GM18868 (cell line): Measurements from ENCODE around the gene HSDL1.
A peak's percentile ranks its signal among the peaks of the same experiment; 100 is the strongest.

Experiments
- ATAC-seq: cut with Tn5 transposase; IDR thresholded peaks from one replicate; pipeline ENCODE4 v1.9.1; 2021; ENCODE audit warnings: mild to moderate bottlenecking, moderate library complexity; ENCODE audit not compliant: unreplicated experiment

HSDL1 gene

DNA sequence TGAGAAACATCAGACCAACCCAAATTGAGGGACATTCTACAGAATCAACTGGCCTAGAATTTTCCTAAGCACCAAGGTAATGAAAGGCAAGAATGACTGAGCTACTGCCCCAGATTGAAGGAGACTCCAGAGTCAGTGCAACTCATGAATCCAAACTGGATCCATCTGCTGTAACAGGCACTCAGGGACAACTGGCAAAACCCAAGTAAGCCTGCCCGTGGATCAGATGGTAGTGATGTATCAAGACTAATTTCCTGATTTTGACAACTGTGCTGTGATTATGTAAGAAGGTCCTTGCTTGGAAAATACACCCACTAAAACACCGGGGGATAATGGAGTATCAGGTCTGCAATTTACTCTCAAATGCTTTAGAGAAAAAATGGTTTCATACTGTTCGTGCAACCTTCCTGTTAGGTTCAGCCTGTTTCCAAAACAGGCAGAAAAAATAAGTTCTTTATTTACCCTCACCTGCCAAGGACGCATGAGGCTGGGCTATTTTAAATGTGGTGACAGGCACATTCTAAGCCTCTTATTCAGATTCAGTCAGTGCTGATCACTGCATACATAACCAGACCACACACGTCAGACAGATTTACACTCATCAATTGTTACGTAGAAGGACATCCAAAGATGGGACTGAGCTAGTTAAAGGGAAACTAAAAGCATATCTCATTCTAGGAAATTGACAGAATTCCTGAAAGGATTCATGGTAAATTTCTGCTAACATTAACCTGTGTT lies 35.2 kb downstream of the HSDL1 start:
- ATAC-seq = no peak

DNA sequence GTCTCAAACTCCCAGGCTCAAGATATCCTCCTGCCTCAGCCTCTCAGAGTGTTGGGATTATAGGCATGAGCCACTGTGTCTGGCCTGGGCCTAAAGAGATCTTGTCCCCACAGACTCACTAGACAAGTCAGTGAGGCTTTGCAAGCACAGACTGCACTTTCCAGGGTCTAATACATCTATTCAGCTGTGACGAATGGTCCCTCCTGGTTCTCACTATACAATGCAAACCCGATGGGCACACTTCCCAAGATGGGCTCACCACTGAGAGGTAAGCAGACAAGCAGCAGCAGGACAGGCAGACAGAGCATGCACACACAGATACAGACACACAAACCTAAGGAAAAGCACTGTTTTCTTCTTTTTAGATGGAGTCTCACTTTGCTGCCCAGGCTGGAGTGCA lies 37.1 kb downstream of the HSDL1 start:
- ATAC-seq = no peak

DNA sequence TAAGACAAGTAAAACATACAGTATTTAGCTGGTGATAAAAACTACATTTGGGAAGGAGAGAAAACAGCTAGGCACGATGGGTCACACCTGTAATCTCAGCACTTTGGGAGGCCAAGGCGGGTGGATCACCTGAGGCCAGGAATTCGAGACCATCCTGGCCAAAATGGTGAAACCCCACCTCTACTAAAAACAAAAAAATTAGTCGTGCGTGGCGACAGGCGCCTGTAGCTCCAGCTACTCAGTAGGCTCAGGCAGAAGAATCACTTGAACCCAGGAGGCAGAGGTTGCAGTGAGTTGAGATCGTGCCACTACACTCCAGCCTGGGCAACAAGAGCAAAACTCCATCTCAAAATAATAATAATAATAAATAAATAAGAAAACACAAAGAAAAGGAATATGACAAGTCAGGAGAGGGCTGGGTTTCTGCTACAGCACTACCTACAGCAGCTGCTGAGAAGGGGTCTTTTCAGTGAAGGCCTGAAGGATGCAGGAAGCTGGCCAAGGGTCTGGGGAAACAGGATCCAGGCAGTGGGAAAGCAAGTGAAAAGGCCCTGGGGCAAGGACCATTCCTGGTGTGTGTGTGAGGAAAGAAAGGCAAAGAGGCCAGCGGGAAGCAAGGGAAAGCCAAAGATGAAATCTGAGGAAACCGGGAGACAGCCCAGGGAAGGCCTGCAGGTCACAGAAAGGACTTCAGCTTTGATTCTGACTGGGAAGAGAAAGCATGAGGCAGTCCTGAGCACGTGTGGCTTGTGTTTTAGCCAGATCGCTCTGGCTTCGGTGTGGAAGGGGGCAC lies 38.8 kb downstream of the HSDL1 start:
- no peak for ATAC-seq

DNA sequence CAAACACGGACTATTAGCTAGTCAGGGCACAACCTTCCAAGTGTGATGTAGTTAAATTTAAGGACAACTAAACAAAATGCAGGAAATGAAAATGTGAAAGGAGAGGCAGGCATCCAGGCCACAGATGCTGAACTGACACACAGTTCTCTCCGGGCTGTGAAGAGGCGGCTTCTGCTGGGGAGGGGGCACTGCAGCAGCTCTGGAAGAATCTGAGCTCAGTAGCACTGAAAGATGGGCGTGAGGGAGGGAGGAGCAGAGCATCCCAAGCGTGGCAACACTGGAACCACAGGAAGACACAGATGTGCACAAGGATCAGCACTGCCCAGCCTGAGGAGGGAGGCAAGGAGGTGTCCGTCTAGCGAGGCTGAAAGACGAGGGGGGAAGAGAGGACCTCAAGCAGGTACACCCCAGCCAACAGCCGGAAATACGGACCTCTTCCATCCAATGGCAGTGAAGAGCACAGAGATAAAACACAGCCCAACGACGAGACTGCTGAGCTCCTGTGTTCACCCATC lies 39.6 kb downstream of the HSDL1 start:
- no peak for ATAC-seq

DNA sequence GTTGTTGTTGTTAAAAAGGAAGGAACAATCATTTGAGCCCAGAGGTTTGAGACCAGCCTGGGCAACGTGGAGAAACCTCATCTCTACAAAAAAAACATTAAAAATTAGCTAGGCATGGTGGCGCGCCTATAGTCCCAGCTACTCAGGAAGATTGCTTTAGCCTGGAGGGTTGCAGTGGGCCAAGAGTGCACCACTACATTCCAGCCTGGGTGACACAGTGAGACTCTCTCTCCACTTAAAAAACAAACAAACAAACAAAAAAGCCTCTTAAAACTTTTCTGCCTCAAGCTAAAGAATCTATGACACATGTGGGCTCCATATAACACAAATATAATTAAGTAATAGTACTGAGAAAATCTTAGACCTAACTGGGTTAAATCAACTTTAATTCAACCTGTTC lies 40.7 kb downstream of the HSDL1 start:
- no peak for ATAC-seq

DNA sequence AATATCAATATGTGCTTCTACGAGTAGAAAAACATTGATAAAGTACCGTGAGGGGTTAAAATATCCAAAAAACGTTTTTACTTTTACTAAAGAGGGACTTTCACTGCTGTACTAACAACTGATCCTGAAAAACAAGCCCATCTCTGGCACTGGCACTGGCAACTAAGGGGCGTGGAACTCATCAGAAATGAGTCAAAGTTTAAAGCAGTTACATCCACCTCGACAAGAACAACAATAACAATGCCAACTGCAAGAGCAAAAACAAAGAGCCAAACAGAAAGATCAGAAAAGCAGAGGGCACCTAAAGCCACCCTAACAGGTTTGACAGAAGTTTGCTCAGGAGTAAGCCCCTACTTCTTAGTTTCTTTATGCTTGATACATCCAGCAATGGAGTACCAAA lies 41.3 kb downstream of the HSDL1 start:
- ATAC-seq = no peak

DNA sequence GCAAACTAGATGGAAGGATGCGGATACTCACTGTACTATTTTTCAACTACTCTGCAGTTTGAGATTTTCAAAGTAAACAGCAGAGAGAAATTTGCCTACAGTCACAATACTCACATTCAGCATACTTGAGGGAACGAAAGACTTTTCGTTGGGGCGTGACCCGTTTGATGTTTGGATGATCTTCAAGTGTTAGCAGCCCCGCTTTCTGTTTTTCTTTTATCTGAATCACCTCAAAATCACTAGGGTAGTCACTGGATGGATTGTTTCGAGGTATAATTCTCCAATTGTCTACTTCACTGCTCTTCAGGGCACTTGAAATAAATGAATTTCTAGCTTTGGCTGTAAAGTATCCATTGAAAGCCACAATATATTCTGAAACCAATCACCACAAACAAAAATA lies 46.0 kb downstream of the HSDL1 start:
- no peak for ATAC-seq

DNA sequence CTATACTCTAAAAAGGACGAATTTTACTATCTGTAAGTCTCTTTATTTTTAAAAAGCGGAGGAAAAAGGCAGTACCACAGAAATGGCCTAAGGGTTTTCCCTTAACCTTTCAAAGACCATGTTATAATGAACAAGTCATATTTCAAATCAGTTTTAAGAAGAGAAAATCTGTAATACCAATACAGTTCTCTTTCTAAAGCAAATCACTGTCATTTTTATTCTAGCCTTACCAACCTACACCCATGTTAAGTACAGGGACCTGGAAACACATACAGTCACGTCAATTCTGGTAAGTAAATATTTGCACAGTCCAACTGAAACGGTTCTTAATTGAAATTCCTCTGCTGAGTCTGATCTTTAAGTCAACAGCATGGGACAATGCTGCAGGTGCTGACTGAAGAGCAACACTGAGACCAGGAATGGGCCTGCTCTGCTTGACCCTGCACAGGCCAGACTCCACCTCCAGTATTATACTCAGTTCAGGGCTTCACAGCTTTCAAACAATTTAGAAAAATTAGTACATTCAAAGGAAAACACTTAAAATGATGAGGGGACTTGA lies 48.5 kb downstream of the HSDL1 start:
- ATAC-seq = no peak

DNA sequence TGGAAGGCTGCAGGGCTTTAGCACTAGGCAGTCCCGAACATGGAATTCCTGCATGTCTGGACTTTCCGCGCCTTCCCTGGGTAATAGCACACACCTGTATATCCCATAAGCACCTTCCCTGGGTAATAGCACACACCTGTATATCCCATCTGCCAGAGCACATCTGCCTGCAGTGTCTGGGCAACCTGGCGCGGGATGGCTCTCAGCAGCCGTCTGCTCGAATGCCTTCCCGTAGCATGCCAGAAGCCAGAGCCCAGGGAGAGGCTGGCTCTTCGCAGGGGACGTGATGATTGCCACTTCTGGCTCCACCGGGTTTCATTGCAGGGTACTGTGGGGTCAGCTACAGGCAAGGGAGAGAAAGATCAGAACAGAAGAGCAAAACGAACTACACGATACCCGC lies 49.5 kb downstream of the HSDL1 start:
- ATAC-seq = no peak

DNA sequence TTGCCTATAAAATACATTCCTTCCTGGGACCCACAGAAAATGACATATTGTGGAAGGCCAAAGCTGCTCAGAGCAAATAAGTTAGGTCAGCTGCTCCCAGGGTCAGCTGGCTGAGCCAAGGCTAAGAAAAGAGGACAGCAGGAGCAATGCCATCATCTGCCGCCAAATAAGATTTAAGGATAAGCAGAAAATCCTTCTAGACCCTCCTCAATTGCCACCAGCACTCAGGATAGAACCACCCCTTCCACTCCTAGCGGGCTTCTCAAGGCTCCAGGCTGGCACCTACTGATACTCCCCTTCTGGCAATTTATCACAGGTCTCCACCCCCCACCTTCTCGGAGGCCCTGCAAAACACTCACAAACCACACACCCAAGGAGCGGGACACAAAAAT lies 51.1 kb downstream of the HSDL1 start:
- ATAC-seq = no peak

DNA sequence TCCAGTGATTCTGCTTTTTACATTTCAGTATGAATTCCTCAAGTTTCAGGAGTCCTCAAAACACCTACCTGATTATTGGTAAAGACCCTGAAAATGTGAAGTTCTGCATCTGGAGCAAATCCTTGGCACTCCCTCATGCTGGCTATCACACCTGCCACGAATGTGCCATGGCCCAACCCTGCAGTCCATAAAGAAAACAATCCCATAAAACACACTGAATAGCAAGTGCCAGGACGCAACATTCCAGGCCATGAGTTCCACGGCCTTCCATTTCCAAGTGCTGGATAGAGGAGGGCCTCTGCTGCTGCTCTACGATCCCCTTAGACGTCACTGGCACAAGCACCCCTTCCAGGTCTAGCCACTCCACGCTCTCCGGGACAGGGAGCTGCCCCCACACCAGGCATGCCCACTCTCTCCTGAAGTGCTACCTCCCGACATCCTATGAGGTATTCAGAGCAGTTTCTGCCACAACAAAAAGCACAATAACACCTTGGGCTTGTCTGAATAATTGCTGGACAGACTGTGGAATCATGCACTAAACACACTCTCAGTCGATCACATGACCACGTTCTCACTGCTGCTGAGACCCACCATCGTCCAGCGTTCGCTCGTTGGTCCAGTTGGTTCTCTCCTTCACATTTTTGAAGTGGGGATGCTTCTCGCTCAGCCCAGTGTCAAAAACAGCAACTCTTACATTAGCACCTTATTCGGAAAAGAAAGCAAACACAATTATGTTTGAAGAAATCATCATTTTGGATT lies 51.7 kb downstream of the HSDL1 start:
- no peak for ATAC-seq

DNA sequence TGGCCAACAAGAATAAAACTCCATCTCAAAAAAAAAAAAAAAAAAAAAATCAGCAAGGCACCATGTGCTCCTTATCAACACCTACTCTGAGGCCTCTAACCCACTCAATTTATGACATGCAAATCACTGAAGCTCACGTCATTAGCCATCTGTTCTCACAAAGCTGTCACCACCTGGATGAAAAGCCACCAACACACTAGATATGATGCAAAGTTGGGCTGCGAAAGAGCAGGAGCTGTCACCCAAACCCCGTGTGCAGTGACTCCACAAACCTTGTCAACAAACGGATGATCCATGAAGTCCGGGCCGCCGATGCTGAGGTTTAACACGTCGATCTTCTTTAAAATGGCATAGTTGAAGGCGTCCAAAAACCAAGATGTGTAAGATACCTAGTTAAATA lies 53.5 kb downstream of the HSDL1 start:
- ATAC-seq = no peak

DNA sequence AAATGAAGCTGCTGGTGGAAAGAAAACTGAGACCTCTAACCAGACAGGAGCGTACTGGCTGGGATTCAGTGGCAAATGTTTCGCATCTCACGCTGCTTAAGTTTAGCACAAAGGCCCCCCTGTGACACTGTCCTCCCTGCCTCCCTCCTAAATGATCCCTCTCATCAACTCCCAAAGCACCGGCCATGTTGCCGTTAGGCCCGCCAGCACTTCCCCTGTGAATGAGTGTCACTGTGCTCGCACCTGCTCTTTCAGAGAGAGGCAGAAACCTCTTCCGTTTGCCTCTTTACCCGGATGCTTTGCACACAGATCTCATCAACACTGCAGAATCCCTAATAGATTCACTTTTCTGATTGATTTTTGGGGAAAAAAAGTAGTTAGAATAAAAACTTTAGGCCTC lies 54.8 kb downstream of the HSDL1 start:
- ATAC-seq = no peak

DNA sequence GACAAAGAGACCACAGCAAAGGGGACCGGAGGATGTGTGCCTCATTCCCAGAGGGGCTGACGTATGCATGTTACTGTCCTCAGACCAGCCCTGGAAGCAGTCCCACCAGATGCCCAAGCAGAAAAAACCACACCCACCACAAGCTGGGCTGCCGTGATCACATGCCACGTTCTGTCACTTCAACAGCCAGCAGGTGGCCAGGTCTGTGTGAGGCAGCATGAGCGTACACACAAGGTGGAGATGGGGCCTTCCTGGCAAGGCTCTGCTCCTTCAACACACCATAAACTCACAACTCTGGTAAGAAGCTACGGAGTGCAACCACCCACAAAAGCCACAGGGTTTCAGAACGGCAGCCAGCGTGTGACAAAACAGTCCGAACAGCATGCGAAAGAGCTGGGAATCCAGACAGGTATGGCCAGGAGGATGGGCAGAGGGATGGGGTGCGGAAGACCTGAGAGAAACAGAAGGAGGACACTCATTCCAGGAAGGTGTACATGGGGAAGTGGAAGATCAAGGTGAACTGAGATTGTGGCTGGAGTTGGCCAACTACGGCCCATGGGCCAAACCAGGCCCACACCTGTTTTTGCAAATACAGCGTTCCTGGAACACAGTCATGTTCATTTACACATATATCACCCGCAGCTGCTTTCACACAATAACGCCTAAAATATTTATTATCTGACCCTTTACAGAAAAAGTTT lies 56.1 kb downstream of the HSDL1 start:
- peak; percentile 93 for ATAC-seq

DNA sequence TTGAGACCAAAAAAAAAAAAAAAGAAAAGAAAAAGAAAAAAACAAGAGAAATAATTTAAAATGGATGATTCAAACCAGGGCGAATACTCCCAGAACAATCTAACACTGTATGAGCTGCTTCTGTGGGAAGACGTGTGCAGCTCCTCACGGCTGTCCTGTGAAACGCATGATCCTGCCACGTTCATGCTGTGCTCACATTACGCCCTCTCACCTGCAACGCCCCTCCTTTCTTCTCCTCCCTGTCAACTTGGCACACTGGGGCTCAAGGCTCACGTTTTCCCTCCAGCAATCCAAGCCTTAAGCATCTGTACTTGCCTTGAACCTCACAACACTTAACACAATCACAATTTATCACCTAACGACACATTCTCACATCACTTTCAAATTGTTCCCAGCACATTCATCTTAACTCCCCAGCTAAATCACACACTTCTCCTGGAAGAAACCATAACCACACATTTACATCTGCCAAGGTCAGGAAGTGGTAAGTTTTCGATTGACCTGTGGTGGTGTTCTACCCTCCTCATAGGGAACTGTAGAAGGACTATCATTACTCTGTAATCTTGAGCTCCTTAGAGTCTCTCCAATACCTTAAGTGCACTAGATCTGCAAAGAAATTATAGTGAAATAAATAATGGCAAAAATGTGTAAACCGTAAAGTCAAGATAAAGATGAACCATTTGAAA lies 57.4 kb downstream of the HSDL1 start:
- ATAC-seq = no peak

DNA sequence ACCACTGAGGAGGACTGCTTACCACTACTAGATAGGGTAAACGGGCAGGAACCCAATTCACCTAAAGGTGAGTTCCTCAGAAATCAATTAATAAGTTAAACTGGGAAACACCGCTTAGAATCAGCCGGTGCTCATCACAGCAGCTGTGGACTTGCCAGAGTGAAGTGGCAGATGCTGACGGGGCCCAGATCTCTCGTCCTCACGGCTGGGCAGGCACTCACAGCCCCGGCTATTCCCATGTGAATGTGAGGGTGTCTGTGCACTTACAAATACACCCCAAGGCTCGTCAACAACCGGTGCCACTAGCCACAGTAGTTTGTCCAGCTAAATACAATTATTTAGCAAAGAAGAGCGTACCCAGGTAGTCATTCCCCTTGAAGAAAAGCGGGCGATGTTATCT lies 58.0 kb downstream of the HSDL1 start:
- ATAC-seq = no peak

DNA sequence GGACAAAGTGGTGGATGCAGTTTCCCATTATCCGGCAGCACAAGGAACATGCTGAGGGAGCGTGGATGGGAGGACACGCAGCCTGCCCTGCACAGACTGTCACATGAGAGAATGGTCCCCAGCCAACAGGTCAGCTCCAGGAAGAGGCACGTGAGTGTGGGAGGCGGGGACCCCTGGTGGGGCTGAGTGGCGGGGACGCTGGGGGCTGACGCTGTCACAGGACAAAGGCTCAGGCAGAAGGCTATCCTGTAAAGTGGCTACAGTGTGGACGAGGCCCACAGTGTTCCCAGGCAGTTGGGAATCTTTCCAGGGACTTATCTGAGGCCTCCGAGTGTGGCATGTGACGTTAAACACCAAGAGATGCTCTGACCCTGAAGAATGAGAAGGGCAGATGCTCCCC lies 58.6 kb downstream of the HSDL1 start:
- no peak for ATAC-seq

DNA sequence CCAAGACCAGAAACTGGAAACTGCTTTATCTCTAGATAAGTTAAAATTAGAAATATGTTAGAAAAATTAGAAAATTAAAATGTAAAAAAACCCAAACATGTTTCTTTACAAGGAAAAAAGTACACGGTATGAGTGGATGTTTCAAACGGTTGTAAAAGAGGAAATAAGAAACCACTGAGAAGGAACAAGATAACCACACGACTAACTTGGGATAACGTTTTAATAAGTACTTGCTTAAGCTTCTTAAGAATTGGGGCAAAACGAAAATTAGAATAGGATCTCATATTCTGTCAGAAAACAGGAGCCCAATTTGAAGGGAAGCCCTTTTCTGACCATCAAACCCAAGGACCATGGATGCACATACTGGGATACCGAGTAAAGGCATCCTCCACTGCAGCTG lies 59.2 kb downstream of the HSDL1 start:
- no peak for ATAC-seq

DNA sequence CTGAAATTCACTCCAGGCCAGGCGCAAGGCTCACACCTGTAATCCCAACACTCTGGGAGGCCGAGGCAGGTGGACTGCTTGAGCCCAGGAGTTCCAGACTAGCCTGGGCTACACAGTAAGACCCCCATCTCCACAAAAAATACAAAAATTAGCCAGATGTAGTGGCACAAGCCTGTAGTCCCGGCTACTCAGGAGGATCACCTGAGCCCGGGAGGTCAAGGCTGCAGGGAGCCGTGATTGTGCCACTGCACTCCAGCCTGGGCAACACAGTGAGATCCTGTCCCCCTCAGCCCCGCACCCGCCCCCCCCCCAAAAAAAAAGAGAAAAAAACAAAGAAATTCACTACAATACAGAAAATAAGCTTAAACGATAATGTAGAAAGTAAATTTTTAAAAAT lies 59.7 kb downstream of the HSDL1 start:
- no peak for ATAC-seq
